Suprapubic skin (tissue), 4 donors: ENCODE results near the gene OTUD5.

Source experiments
- POLR2A ChIP-seq, 2 donors: fragments of 450-650 bp; IDR thresholded peaks; one replicate each; pipeline ENCODE4 v1.6.1; 2017; ENCODE audit warnings: antibody characterized with exemption in 2 of 2, mild to moderate bottlenecking in 2 of 2, moderate library complexity in 2 of 2
- POLR2AphosphoS5 ChIP-seq, 3 donors: sonication (generic); formaldehyde crosslinking; IDR thresholded peaks; one replicate each; pipeline ENCODE4 v1.6.1; 2017; ENCODE audit warnings: antibody characterized with exemption in 3 of 3
- TF ChIP-seq, protein P1 (sequence below), 2 donors: fragments of 200-600 bp in 1 of 2; fragments of 450-650 bp in 1 of 2; sonication (generic) in 1 of 2; IDR thresholded peaks; one replicate each; pipeline ENCODE4 v1.5.1; 2016 to 2019; ENCODE audit warnings: antibody characterized with exemption in 2 of 2, mild to moderate bottlenecking in 1 of 2, moderate library complexity in 1 of 2

DNA sequence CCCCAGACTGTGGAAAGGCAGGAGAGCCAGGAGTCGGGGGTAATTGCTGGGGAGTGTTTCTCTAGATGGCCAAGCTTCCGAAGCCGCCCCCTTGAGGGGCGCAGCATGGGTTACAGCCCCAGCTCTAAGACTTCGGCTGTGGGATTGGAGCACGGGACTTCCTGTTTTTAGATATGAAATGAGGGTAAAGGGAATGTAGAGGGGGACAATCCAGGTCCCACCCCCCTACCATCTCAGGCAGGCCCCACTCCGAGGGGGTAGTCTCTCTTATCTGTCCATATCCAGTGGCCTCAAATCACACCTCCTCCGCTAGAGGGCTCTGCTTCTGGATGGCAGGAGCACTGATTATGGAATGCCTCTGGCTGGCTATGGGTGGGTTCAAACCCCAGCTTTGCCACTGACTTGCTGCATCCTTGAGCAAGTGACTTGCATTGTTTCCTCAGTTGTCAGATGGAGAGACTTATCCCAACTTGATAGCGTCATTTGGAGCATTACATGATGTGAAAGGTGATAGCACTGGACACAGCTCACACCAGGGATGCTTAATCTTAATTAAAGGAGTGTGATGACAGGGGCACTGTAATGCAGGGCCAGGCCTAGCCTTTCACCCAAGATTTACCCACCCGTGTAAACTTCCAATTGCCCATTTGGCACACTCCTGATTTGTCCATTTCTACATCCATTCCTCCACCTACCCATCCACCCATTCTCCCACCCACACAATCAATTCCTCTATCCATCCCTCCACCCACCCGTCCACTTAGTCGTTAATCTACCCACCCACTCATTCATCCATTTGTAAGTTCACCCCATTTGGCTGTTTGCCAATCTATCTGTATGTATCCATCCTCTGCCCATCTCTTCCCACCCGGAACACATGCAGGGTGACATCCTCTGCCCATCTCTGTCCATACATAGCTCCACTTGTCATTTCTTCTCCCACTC lies 15.1 kb upstream of the OTUD5 start:
- TF ChIP-seq POLR2A (IDR thresholded peaks at IDR 0.05) = no peak
- TF ChIP-seq, protein P1, sequence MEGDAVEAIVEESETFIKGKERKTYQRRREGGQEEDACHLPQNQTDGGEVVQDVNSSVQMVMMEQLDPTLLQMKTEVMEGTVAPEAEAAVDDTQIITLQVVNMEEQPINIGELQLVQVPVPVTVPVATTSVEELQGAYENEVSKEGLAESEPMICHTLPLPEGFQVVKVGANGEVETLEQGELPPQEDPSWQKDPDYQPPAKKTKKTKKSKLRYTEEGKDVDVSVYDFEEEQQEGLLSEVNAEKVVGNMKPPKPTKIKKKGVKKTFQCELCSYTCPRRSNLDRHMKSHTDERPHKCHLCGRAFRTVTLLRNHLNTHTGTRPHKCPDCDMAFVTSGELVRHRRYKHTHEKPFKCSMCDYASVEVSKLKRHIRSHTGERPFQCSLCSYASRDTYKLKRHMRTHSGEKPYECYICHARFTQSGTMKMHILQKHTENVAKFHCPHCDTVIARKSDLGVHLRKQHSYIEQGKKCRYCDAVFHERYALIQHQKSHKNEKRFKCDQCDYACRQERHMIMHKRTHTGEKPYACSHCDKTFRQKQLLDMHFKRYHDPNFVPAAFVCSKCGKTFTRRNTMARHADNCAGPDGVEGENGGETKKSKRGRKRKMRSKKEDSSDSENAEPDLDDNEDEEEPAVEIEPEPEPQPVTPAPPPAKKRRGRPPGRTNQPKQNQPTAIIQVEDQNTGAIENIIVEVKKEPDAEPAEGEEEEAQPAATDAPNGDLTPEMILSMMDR (IDR thresholded peaks at IDR 0.05) = peak in 1 of 2 donors; percentile 31
- TF ChIP-seq POLR2AphosphoS5 (IDR thresholded peaks at IDR 0.05) = no peak
